Measurements from ENCODE around the gene MFSD1. TPM values are rescaled to one million over a fixed set of nuclear protein-coding genes. Genes with fewer than 3 reads are reported as not detected.

The MFSD1 gene
- total and polyA plus RNA-seq, 2 of the 13 experiments (the other 11 are each of a cell fraction or from before 2014, with no cell fraction given) = 17.3 to 37.9 TPM

DNA sequence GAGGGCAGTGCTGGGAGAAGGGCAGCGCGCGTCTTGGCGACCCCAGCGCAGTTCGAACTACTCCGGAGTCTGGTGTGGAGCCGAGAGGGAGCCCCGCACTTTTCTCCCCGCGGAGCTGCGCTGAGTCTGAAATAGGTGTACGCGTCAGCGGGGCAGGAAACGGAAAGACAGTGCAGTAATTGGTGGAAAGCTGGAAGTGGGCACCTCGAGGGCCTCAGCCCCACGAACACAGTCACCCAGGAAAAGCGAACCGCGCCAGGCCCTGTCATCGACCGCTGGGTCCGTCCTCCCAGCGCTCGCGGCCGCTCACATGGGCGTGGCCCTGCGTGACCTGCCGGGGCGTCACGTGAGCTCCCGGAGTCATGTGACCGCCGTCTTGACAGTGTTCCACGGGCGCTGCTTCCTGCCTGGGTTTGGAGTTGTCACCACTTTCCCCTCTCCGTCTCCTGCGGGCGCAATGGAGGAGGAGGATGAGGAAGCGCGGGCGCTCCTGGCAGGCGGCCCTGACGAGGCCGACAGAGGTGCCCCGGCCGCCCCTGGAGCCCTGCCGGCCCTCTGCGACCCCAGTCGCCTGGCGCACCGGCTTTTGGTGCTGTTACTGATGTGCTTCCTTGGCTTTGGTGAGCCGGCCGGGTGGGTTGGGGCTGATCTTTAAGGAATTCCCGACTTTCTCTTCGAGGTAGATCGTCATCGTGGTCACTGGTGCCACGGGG, at the start of gene MFSD1 (continued):
- TF ChIP-seq FLYWCH1 (CRISPR knock-in tag; IDR thresholded peaks at IDR 0.05) (peak; percentile 30; the same call in 1 of the 2 replicates), YY1 (IDR thresholded peaks at IDR 0.05; ENCODE audit: insufficient read depth, insufficient replicate concordance, low read depth, low read length) (no peak), KMT2A (CRISPR knock-in tag; IDR thresholded peaks at IDR 0.05) (peak; percentile 82), DPF2 (CRISPR knock-in tag; IDR thresholded peaks at IDR 0.05; ENCODE audit: borderline replicate concordance, low read depth) (no peak), ZNF674 (CRISPR knock-in tag; IDR thresholded peaks at IDR 0.05; ENCODE audit: low read depth) (no peak), ZNF337 (CRISPR knock-in tag; IDR thresholded peaks at IDR 0.05; ENCODE audit: borderline replicate concordance, low read depth) (peak; percentile 99; the same call in 1 of the 2 replicates), ZNF564 (CRISPR knock-in tag; IDR thresholded peaks at IDR 0.05) (peak; percentile 27; the same call in 1 of the 2 replicates), ZSCAN9 (CRISPR knock-in tag; IDR thresholded peaks at IDR 0.05; ENCODE audit: borderline replicate concordance) (no peak; the same call in 1 of the 2 replicates), ZSCAN31 (CRISPR knock-in tag; IDR thresholded peaks at IDR 0.05; ENCODE audit: low read depth) (no peak; the same call in 1 of the 2 replicates), PAF1 (CRISPR knock-in tag; IDR thresholded peaks at IDR 0.05) (no peak), ZNF329 (CRISPR knock-in tag; IDR thresholded peaks at IDR 0.05; ENCODE audit: low read depth) (0 out of 2 replicates have a peak, but pooled peaks have one; percentile 43), ZNF703 (CRISPR knock-in tag; IDR thresholded peaks at IDR 0.05; ENCODE audit: borderline replicate concordance) (no peak), CHD4 (IDR thresholded peaks at IDR 0.05; ENCODE audit: borderline replicate concordance, low read length) (no peak), NR3C1 (CRISPR knock-in tag; IDR thresholded peaks at IDR 0.05) (no peak), BORCS8-MEF2B (CRISPR knock-in tag; IDR thresholded peaks at IDR 0.05) (peak; percentile 77), CEBPB (IDR thresholded peaks at IDR 0.05; ENCODE audit: borderline replicate concordance, low read depth, low read length) (no peak), ZNF720 (CRISPR knock-in tag; IDR thresholded peaks at IDR 0.05) (no peak), ARNT (IDR thresholded peaks at IDR 0.05) (no peak), ZNF180 (CRISPR knock-in tag; IDR thresholded peaks at IDR 0.05; ENCODE audit: borderline replicate concordance, low read depth) (no peak), ZNF543 (CRISPR knock-in tag; IDR thresholded peaks at IDR 0.05) (no peak), MYC (CRISPR knock-in tag; IDR thresholded peaks at IDR 0.05; ENCODE audit: borderline replicate concordance) (peak; percentile 93), ZNF234 (CRISPR knock-in tag; conservative IDR thresholded peaks at IDR 0.05) (no peak), ZBTB20 (CRISPR knock-in tag; IDR thresholded peaks at IDR 0.05; ENCODE audit: borderline replicate concordance, low read depth) (peak; percentile 46; the same call in 1 of the 2 replicates), GATAD2A (CRISPR knock-in tag; IDR thresholded peaks at IDR 0.05) (peak; percentile 82)
- TF ChIP-seq, protein P1, sequence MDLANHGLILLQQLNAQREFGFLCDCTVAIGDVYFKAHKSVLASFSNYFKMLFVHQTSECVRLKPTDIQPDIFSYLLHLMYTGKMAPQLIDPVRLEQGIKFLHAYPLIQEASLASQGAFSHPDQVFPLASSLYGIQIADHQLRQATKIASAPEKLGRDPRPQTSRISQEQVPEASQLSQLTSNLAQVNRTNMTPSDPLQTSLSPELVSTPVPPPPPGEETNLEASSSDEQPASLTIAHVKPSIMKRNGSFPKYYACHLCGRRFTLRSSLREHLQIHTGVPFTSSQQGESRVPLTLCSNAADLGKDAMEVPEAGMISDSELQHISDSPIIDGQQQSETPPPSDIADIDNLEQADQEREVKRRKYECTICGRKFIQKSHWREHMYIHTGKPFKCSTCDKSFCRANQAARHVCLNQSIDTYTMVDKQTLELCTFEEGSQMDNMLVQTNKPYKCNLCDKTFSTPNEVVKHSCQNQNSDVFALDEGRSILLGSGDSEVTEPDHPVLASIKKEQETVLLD (CRISPR knock-in tag; IDR thresholded peaks at IDR 0.05; ENCODE audit: low read depth) = no peak
- TF ChIP-seq, protein P2, sequence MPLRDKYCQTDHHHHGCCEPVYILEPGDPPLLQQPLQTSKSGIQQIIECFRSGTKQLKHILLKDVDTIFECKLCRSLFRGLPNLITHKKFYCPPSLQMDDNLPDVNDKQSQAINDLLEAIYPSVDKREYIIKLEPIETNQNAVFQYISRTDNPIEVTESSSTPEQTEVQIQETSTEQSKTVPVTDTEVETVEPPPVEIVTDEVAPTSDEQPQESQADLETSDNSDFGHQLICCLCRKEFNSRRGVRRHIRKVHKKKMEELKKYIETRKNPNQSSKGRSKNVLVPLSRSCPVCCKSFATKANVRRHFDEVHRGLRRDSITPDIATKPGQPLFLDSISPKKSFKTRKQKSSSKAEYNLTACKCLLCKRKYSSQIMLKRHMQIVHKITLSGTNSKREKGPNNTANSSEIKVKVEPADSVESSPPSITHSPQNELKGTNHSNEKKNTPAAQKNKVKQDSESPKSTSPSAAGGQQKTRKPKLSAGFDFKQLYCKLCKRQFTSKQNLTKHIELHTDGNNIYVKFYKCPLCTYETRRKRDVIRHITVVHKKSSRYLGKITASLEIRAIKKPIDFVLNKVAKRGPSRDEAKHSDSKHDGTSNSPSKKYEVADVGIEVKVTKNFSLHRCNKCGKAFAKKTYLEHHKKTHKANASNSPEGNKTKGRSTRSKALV (CRISPR knock-in tag; IDR thresholded peaks at IDR 0.05) = peak; percentile 86
- TF ChIP-seq, protein P3, sequence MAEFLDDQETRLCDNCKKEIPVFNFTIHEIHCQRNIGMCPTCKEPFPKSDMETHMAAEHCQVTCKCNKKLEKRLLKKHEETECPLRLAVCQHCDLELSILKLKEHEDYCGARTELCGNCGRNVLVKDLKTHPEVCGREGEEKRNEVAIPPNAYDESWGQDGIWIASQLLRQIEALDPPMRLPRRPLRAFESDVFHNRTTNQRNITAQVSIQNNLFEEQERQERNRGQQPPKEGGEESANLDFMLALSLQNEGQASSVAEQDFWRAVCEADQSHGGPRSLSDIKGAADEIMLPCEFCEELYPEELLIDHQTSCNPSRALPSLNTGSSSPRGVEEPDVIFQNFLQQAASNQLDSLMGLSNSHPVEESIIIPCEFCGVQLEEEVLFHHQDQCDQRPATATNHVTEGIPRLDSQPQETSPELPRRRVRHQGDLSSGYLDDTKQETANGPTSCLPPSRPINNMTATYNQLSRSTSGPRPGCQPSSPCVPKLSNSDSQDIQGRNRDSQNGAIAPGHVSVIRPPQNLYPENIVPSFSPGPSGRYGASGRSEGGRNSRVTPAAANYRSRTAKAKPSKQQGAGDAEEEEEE (CRISPR knock-in tag; IDR thresholded peaks at IDR 0.05; ENCODE audit: borderline replicate concordance) = no peak

All from HepG2 (cell line).